Fibroblast of lung (primary cell): Measurements from ENCODE around the gene OOSP1. TPM values are rescaled to one million over a fixed set of nuclear protein-coding genes. Genes with fewer than 3 reads are reported as not detected.

Source experiments
- DNase-seq, 2 donors: peaks; one replicate each; pipeline versions ENCODE4 v3.0.0 to v3.0.0-alpha.2; 2010; ENCODE audit warnings: low read depth in 2 of 2
- H2AFZ ChIP-seq: 2 replicates; pipeline ENCODE4 v1.5.1; 2012; ENCODE audit warnings: low read length, control low read depth, inconsistent platforms
- H3K27ac ChIP-seq: 2 replicates; pipeline ENCODE4 v1.5.1; 2011; ENCODE audit warnings: low read length, control low read depth; ENCODE audit not compliant: insufficient read depth
- H3K27me3 ChIP-seq: 2 replicates; pipeline ENCODE4 v1.5.1; 2011; ENCODE audit warnings: mild to moderate bottlenecking, low read length; ENCODE audit not compliant: control insufficient read depth, insufficient read depth
- H3K36me3 ChIP-seq: 2 replicates; pipeline ENCODE4 v1.5.1; 2011; ENCODE audit warnings: low read length; ENCODE audit not compliant: control insufficient read depth, insufficient read depth
- H3K4me1 ChIP-seq: 2 replicates; pipeline ENCODE4 v1.5.1; 2011; ENCODE audit warnings: low read length; ENCODE audit not compliant: control insufficient read depth, insufficient read depth; ENCODE audit errors: extremely low read depth
- H3K4me2 ChIP-seq: 2 replicates; pipeline ENCODE4 v1.5.1; 2011; ENCODE audit warnings: low read length, control low read depth; ENCODE audit not compliant: insufficient read depth; ENCODE audit errors: extremely low read depth
- H3K4me3 ChIP-seq, 4 experiments: fragments of 200-600 bp in 1 of 4; sonication (generic) in 1 of 4; replicated peaks in 1 of 4; 2 replicates each; pipeline ENCODE4 v1.5.1; 2011 to 2016; ENCODE audit warnings: low read length in 4 of 4, low read depth in 3 of 4, mild to moderate bottlenecking in 3 of 4, control low read depth in 2 of 4, inconsistent platforms in 1 of 4, mixed read lengths in 1 of 4; ENCODE audit not compliant: insufficient read depth in 1 of 4; ENCODE audit errors: control extremely low read depth in 1 of 4
- H3K79me2 ChIP-seq: 2 replicates; pipeline ENCODE4 v1.5.1; 2012; ENCODE audit warnings: mild to moderate bottlenecking, low read length, inconsistent platforms; ENCODE audit not compliant: control insufficient read depth, insufficient read depth
- H3K9ac ChIP-seq: 2 replicates; pipeline ENCODE4 v1.5.1; 2011; ENCODE audit warnings: mild to moderate bottlenecking, low read length, control low read depth; ENCODE audit not compliant: insufficient read depth
- H3K9me3 ChIP-seq: 2 replicates; pipeline ENCODE4 v1.5.1; 2012; ENCODE audit warnings: low read depth, low read length; ENCODE audit not compliant: control insufficient read depth, insufficient read depth
- H4K20me1 ChIP-seq: 2 replicates; pipeline ENCODE4 v1.5.1; 2011; ENCODE audit warnings: low read length; ENCODE audit not compliant: control insufficient read depth, insufficient read depth; ENCODE audit errors: extremely low read depth
- CTCF ChIP-seq, 2 donors: IDR thresholded peaks in 1 of 2; conservative IDR thresholded peaks in 1 of 2; 1 replicate in 1 of 2; 2 replicates in 1 of 2; pipeline ENCODE4 v1.5.1; 2011 to 2012; ENCODE audit warnings: low read length in 2 of 2, control low read depth in 1 of 2, inconsistent platforms in 1 of 2, low read depth in 1 of 2, mild to moderate bottlenecking in 1 of 2
- EZH2 ChIP-seq: IDR thresholded peaks from 2 replicates; pipeline ENCODE4 v1.5.1; 2012; ENCODE audit warnings: low read length, control low read depth, mild to moderate bottlenecking; ENCODE audit errors: missing control alignments
- polyA minus RNA-seq: library from RNA; depleted of rRNA, polyadenylated mRNA; stranded (reverse); fragments of >200 nt; gene quantifications from 2 replicates; pipeline ENCODE4 v1.2.3, GENCODE V29; 2011; ENCODE audit warnings: low replicate concordance
- polyA plus RNA-seq, 2 donors: library from polyadenylated mRNA; depleted of rRNA in 1 of 2; stranded (reverse) in 1 of 2; unstranded in 1 of 2; fragments of >200 nt; gene quantifications; 2 replicates each; pipeline ENCODE4 v1.2.1, GENCODE V29; 2011 to 2012; ENCODE audit warnings: missing spikeins in 1 of 2
- total RNA-seq: library from RNA; depleted of rRNA; stranded (reverse); fragments of >200 nt; gene quantifications from 2 replicates; pipeline ENCODE4 v1.2.1, GENCODE V29; 2014

Gene OOSP1
- not detected in 2 replicates for total RNA-seq
- polyA plus RNA-seq = not detected in 2 replicates
- polyA plus RNA-seq (2012) = not detected in 2 replicates
- not detected in 2 replicates for polyA minus RNA-seq

GRCh38 chr11:59938132-59938531 lies at the start of gene OOSP1:
OOSP1 (plus strand) TSS chr11:59938432; CDS start chr11:59938455, 23 bp downstream.
- Histone ChIP-seq H4K20me1 (no peaks in the 10 kb centered on the region), H3K4me3 (no peak within 1 kb of the TSS), H3K27ac (no peak within 1 kb of the TSS), H3K9ac (no peak within 1 kb of the TSS), H2AFZ (no peak within 1 kb of the TSS), H3K4me1 (no peaks in the 10 kb centered on the region), H3K79me2 (no peaks in the 10 kb centered on the region), H3K4me2 (no peak within 1 kb of the TSS), H3K36me3 (no peaks in the 10 kb centered on the region), H3K27me3 (no peaks in the 10 kb centered on the region), H3K9me3 (no peaks in the 10 kb centered on the region)
- DNase-seq = no peak
- TF ChIP-seq EZH2 (no peak), CTCF (conservative IDR thresholded peaks at IDR 0.05 in 1 of 2, IDR thresholded peaks at IDR 0.05 in 1 of 2; ENCODE audit: low read depth in 1 of 2, low read length in 2 of 2) (no peak)

- no peak overlapping the region for H3K9ac ChIP-seq
- TF ChIP-seq CTCF (conservative IDR thresholded peaks at IDR 0.05 in 1 of 2, IDR thresholded peaks at IDR 0.05 in 1 of 2; ENCODE audit: low read depth in 1 of 2, low read length in 2 of 2) (no peak), EZH2 (no peak)
- H2AFZ ChIP-seq = no peak overlapping the region
- H3K4me3 ChIP-seq = no peak overlapping the region
- H3K79me2 ChIP-seq = no peaks in the 10 kb centered on the region
- H3K4me2 ChIP-seq = no peak overlapping the region
- DNase-seq = peak in 1 of 2 donors; percentile 18
- H3K4me1 ChIP-seq = no peaks in the 10 kb centered on the region
- no peaks in the 10 kb centered on the region for H3K9me3 ChIP-seq
- no peaks in the 10 kb centered on the region for H3K36me3 ChIP-seq
- no peaks in the 10 kb centered on the region for H3K27me3 ChIP-seq
- no peaks in the 10 kb centered on the region for H4K20me1 ChIP-seq
- no peak overlapping the region for H3K27ac ChIP-seq
Observed at GRCh38 chr11:59891781-59892181, 46.5 kb upstream of the OOSP1 start.

- Histone ChIP-seq H3K27me3 (no peaks in the 10 kb centered on the region), H3K27ac (no peak overlapping the region), H3K36me3 (no peaks in the 10 kb centered on the region), H2AFZ (no peak overlapping the region), H3K9ac (no peak overlapping the region), H3K4me2 (no peak overlapping the region), H3K9me3 (no peaks in the 10 kb centered on the region), H3K4me1 (no peaks in the 10 kb centered on the region), H3K4me3 (no peak overlapping the region), H3K79me2 (no peaks in the 10 kb centered on the region), H4K20me1 (no peaks in the 10 kb centered on the region)
- TF ChIP-seq EZH2 (no peak), CTCF (conservative IDR thresholded peaks at IDR 0.05 in 1 of 2, IDR thresholded peaks at IDR 0.05 in 1 of 2; ENCODE audit: low read depth in 1 of 2, low read length in 2 of 2) (no peak)
- DNase-seq = no peak
Observed at GRCh38 chr11:59894616-59895015, 43.6 kb upstream of the OOSP1 start.
